GM23338 (cell line): Measurements from ENCODE around the gene DENR. TPM values are rescaled to one million over a fixed set of nuclear protein-coding genes. Genes with fewer than 3 reads are reported as not detected.

Source experiments
- ATAC-seq: fragments of 200-7000 bp; cut with Tn5 transposase; 3 replicates; pipeline ENCODE4 v1.9.1; 2020
- DNase-seq: peaks from one replicate; pipeline ENCODE4 v3.0.0-alpha.2; 2015; ENCODE audit warnings: low spot score
- H2AFZ ChIP-seq: fragments of 200-600 bp; sonication (generic); 2 replicates; pipeline ENCODE4 v1.8.0; 2016; ENCODE audit warnings: antibody characterized with exemption, mild to moderate bottlenecking, moderate library complexity
- H3F3A ChIP-seq: fragments of 200-600 bp; sonication (generic); replicated peaks from 2 replicates; pipeline ENCODE4 v1.8.0; 2017; ENCODE audit warnings: antibody characterized with exemption, mixed run types, low read depth
- H3K27ac ChIP-seq: fragments of 200-600 bp; sonication (generic); 2 replicates; pipeline ENCODE4 v1.6.1; 2016; ENCODE audit warnings: low read depth
- H3K27me3 ChIP-seq: fragments of 200-600 bp; sonication (generic); 2 replicates; pipeline ENCODE4 v1.8.0; 2016; ENCODE audit warnings: mild to moderate bottlenecking, mixed run types, moderate library complexity; ENCODE audit not compliant: insufficient read depth
- H3K36me3 ChIP-seq: fragments of 200-600 bp; sonication (generic); 2 replicates; pipeline ENCODE4 v1.8.0; 2016; ENCODE audit warnings: mild to moderate bottlenecking; ENCODE audit not compliant: insufficient read depth
- H3K4me1 ChIP-seq: fragments of 200-600 bp; sonication (generic); 2 replicates; pipeline ENCODE4 v1.8.0; 2016; ENCODE audit warnings: mild to moderate bottlenecking, moderate library complexity; ENCODE audit not compliant: insufficient read depth
- H3K4me2 ChIP-seq: fragments of 200-600 bp; sonication (generic); 2 replicates; pipeline ENCODE4 v1.7.1; 2017; ENCODE audit warnings: mixed run types
- H3K4me3 ChIP-seq: fragments of 200-600 bp; sonication (generic); 2 replicates; pipeline ENCODE4 v1.6.1; 2016; ENCODE audit warnings: mixed run types
- H3K79me2 ChIP-seq: fragments of 200-600 bp; sonication (generic); replicated peaks from 2 replicates; pipeline ENCODE4 v1.8.0; 2017; ENCODE audit warnings: mild to moderate bottlenecking; ENCODE audit not compliant: insufficient read depth
- H3K9me2 ChIP-seq: fragments of 200-600 bp; sonication (generic); 2 replicates; pipeline ENCODE4 v1.8.0; 2017; ENCODE audit not compliant: insufficient read depth
- H4K20me1 ChIP-seq: fragments of 200-600 bp; sonication (generic); replicated peaks from 2 replicates; pipeline ENCODE4 v1.8.0; 2017; ENCODE audit warnings: mild to moderate bottlenecking; ENCODE audit not compliant: insufficient read depth
- H3K27ac Mint-ChIP-seq: 2 replicates; pipeline ENCODE4 v1.8.0; 2020; ENCODE audit warnings: inconsistent platforms, mild to moderate bottlenecking, moderate library complexity, mixed read lengths
- H3K27me3 Mint-ChIP-seq: 3 replicates; pipeline ENCODE4 v1.8.0; 2022; ENCODE audit warnings: low read depth, mild to moderate bottlenecking, moderate library complexity, mixed read lengths, inconsistent platforms; ENCODE audit not compliant: insufficient read depth, poor library complexity
- H3K36me3 Mint-ChIP-seq: 3 replicates; pipeline ENCODE4 v1.8.0; 2021; ENCODE audit warnings: low read depth, mild to moderate bottlenecking, inconsistent platforms, moderate library complexity, mixed read lengths
- H3K4me1 Mint-ChIP-seq: 3 replicates; pipeline ENCODE4 v1.8.0; 2020; ENCODE audit warnings: mild to moderate bottlenecking, inconsistent platforms, mixed read lengths
- H3K4me3 Mint-ChIP-seq: 3 replicates; pipeline ENCODE4 v1.8.0; 2021; ENCODE audit warnings: moderate library complexity, mild to moderate bottlenecking, inconsistent platforms, mixed read lengths
- H3K9me3 Mint-ChIP-seq: 3 replicates; pipeline ENCODE4 v1.8.0; 2020; ENCODE audit warnings: moderate library complexity, mild to moderate bottlenecking, inconsistent platforms, mixed read lengths
- CREB1 ChIP-seq: fragments of 250-450 bp; sonication (Bioruptor Pico); IDR thresholded peaks from 2 replicates; pipeline ENCODE4 v1.5.0; 2020; ENCODE audit warnings: low read depth, mild to moderate bottlenecking, moderate library complexity
- CTCF ChIP-seq, 2 experiments: fragments of 200-600 bp in 1 of 2; sonication (generic) in 1 of 2; conservative IDR thresholded peaks; 2 replicates each; pipeline versions ENCODE4 v1.5.1 to v1.6.1; 2016 to 2017; ENCODE audit warnings: antibody characterized with exemption in 2 of 2, low read depth in 2 of 2, mild to moderate bottlenecking in 2 of 2, moderate library complexity in 1 of 2
- ETS1 ChIP-seq: IDR thresholded peaks from 2 replicates; pipeline ENCODE4 v1.6.1; 2016; ENCODE audit warnings: antibody characterized with exemption
- EZH2 ChIP-seq: fragments of 200-600 bp; sonication (generic); IDR thresholded peaks from one replicate; pipeline ENCODE4 v1.8.0; 2017; ENCODE audit warnings: antibody characterized with exemption, mild to moderate bottlenecking, low read depth; ENCODE audit not compliant: unreplicated experiment
- EZH2phosphoT487 ChIP-seq: fragments of 200-600 bp; sonication (generic); IDR thresholded peaks from one replicate; pipeline ENCODE4 v1.8.1; 2018; ENCODE audit warnings: antibody characterized with exemption; ENCODE audit not compliant: unreplicated experiment
- JUNB ChIP-seq: IDR thresholded peaks from one replicate; pipeline ENCODE4 v1.6.1; 2016; ENCODE audit warnings: antibody characterized with exemption; ENCODE audit not compliant: unreplicated experiment
- NANOG ChIP-seq: IDR thresholded peaks from 2 replicates; pipeline ENCODE4 v1.6.1; 2016; ENCODE audit warnings: antibody characterized with exemption, borderline replicate concordance
- POLR2AphosphoS5 ChIP-seq: IDR thresholded peaks from 2 replicates; pipeline ENCODE4 v1.6.1; 2016; ENCODE audit warnings: antibody characterized with exemption, low read depth
- REST ChIP-seq: IDR thresholded peaks from one replicate; pipeline ENCODE4 v1.6.1; 2018; ENCODE audit warnings: antibody characterized with exemption; ENCODE audit not compliant: unreplicated experiment
- STAT1 ChIP-seq: IDR thresholded peaks from one replicate; pipeline ENCODE4 v1.6.1; 2016; ENCODE audit warnings: antibody characterized with exemption; ENCODE audit not compliant: unreplicated experiment
- ZNF114 ChIP-seq: fragments of 250-450 bp; sonication (Bioruptor Pico); IDR thresholded peaks from 2 replicates; pipeline ENCODE4 v1.5.0; 2020; ENCODE audit warnings: mild to moderate bottlenecking, moderate library complexity
- ZNF331 ChIP-seq: fragments of 250-450 bp; sonication (Bioruptor Pico); IDR thresholded peaks from 2 replicates; pipeline ENCODE4 v1.5.0; 2020; ENCODE audit warnings: low read depth, mild to moderate bottlenecking, moderate library complexity
- ZNF462 ChIP-seq: fragments of 250-450 bp; sonication (Bioruptor Pico); IDR thresholded peaks from 2 replicates; pipeline ENCODE4 v1.5.0; 2020; ENCODE audit warnings: mild to moderate bottlenecking, moderate library complexity
- long read RNA-seq: library from polyadenylated mRNA; unstranded; transcript quantifications from one replicate; pipeline ENCODE4 v2.0.0, GENCODE V29; 2020; ENCODE audit not compliant: unreplicated experiment
- polyA plus RNA-seq: library from polyadenylated mRNA; unstranded; fragments of >200 nt; fragmentation: Nextera tagmentation; extraction: Ambion mirVana; gene quantifications from 2 replicates; pipeline ENCODE4 v1.2.1, GENCODE V29; 2016
- total RNA-seq: library from RNA; depleted of rRNA; stranded (reverse); fragments of >200 nt; shearing (Covaris generic); gene quantifications from 2 replicates; pipeline ENCODE4 v1.2.3, GENCODE V29; 2014; rRNA removed

Gene DENR
- total RNA-seq (55.2 and 55.8 TPM in 2 replicates), polyA plus RNA-seq (129 and 130 TPM in 2 replicates)
- long read RNA-seq, partial matches to known transcripts, result 0 of 6 reads
- long read RNA-seq, other reads (novel, unspliced or antisense), result 5 of 6 reads

- TF ChIP-seq ZNF114 (CRISPR knock-in tag), result no peak
- TF ChIP-seq CREB1 (CRISPR knock-in tag), result peak; percentile 72
- no peak for TF ChIP-seq EZH2
- TF ChIP-seq NANOG, result no peak
- TF ChIP-seq REST, result no peak
- TF ChIP-seq JUNB, result no peak
- TF ChIP-seq EZH2phosphoT487, result no peak
- peak; percentile 61 to 88 for TF ChIP-seq CTCF (conservative IDR thresholded peaks at IDR 0.05; ENCODE audit: low read depth in 2 of 2)
- no peak for TF ChIP-seq ZNF331 (CRISPR knock-in tag)
- TF ChIP-seq ZNF462 (CRISPR knock-in tag), result no peak
- TF ChIP-seq ETS1, result peak; percentile 78; the same call in 1 of the 2 replicates
- no peak for TF ChIP-seq STAT1
- peak; percentile 97 for TF ChIP-seq POLR2AphosphoS5
- H3F3A ChIP-seq, result no peaks in the 10 kb centered on the region
- peaks cover 25% of the 10 kb centered on the region for H3K4me1 Mint-ChIP-seq
- ATAC-seq, result peak; percentile 91
- H3K27me3 Mint-ChIP-seq, result peaks cover 6% of the 10 kb centered on the region
- peak; percentile 99 for DNase-seq
- H3K36me3 Mint-ChIP-seq, result peaks cover 50% of the 10 kb centered on the region
- H3K4me1 ChIP-seq, result peaks cover 13% of the 10 kb centered on the region
- H4K20me1 ChIP-seq, result peaks cover 15% of the 10 kb centered on the region; the same call in 1 of the 2 replicates
- peaks cover 48% of the 10 kb centered on the region for H3K79me2 ChIP-seq
- H2AFZ ChIP-seq, result no peak within 1 kb of the TSS
- peaks cover 3% of the 10 kb centered on the region; the same call in 1 of the 3 replicates for H3K9me3 Mint-ChIP-seq
- peak within 1 kb of the TSS; percentile 92 for H3K4me3 ChIP-seq
- H3K9me2 ChIP-seq, result no peaks in the 10 kb centered on the region
- peak within 1 kb of the TSS; percentile 92 for H3K4me2 ChIP-seq
- H3K27ac ChIP-seq, result peak within 1 kb of the TSS; percentile 96
- H3K27me3 ChIP-seq, result no peaks in the 10 kb centered on the region
- peak within 1 kb of the TSS; percentile 88 for H3K4me3 Mint-ChIP-seq
- H3K27ac Mint-ChIP-seq, result peak within 1 kb of the TSS; percentile 100
- H3K36me3 ChIP-seq, result peaks cover 34% of the 10 kb centered on the region
Observed at GRCh38 chr12:122752464-122753318, at the start of gene DENR. TSS of gene DENR (plus strand) at chr12:122752824. CDS start at chr12:122753702, 878 bp downstream.
